PFSK-1 (cell line): ENCODE results near the gene JPT2.

ENCODE experiments used
- FOXP2 ChIP-seq: optimal IDR thresholded peaks from 2 replicates; pipeline ENCODE3; 2011; ENCODE audit warnings: borderline replicate concordance, control low read depth, inconsistent platforms; ENCODE audit not compliant: insufficient read depth; ENCODE audit errors: extremely low read length, extremely low read depth
- POLR2AphosphoS5 ChIP-seq: IDR thresholded peaks from 2 replicates; pipeline ENCODE4 v1.6.1; 2012; ENCODE audit warnings: low read depth, mild to moderate bottlenecking, control low read depth, low read length, moderate library complexity
- SIN3A ChIP-seq: IDR thresholded peaks from 2 replicates; pipeline ENCODE4 v1.6.1; 2012; ENCODE audit warnings: mild to moderate bottlenecking, low read length, moderate library complexity, borderline replicate concordance; ENCODE audit not compliant: insufficient read depth
- TAF1 ChIP-seq: IDR thresholded peaks from 2 replicates; pipeline ENCODE4 v1.6.1; 2012; ENCODE audit warnings: low read length, control low read depth, borderline replicate concordance; ENCODE audit not compliant: insufficient read depth
- TF ChIP-seq, protein P1 (sequence below), 2 experiments: IDR thresholded peaks; 2 replicates each; pipeline versions ENCODE4 v1.6.1 to v1.8.0; 2011 to 2012; ENCODE audit warnings: low read depth in 2 of 2, low read length in 2 of 2, control low read depth in 1 of 2, inconsistent platforms in 1 of 2, mild to moderate bottlenecking in 1 of 2, moderate library complexity in 1 of 2; ENCODE audit not compliant: insufficient read depth in 1 of 2

Gene JPT2

DNA sequence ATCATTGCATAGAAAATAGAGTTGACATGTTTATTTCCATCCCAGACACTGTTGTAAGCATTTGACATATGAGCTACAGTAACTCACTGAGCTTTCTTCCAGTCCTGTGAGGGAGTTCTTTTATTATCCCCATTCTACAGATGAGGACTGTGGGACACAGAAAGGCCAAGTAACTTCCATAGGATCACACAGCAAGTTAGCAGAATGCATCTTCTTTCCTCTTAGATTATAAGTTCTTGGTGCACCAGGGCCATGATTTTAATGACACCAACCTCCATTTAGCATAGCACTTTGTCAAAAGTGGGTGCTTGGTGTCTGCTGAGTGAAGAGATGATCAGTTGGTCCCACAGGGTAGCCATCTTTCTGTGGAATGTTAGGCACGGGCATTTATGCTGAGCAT lies 12.7 kb downstream of the JPT2 start:
- no peak for TF ChIP-seq POLR2AphosphoS5
- TF ChIP-seq, protein P1, sequence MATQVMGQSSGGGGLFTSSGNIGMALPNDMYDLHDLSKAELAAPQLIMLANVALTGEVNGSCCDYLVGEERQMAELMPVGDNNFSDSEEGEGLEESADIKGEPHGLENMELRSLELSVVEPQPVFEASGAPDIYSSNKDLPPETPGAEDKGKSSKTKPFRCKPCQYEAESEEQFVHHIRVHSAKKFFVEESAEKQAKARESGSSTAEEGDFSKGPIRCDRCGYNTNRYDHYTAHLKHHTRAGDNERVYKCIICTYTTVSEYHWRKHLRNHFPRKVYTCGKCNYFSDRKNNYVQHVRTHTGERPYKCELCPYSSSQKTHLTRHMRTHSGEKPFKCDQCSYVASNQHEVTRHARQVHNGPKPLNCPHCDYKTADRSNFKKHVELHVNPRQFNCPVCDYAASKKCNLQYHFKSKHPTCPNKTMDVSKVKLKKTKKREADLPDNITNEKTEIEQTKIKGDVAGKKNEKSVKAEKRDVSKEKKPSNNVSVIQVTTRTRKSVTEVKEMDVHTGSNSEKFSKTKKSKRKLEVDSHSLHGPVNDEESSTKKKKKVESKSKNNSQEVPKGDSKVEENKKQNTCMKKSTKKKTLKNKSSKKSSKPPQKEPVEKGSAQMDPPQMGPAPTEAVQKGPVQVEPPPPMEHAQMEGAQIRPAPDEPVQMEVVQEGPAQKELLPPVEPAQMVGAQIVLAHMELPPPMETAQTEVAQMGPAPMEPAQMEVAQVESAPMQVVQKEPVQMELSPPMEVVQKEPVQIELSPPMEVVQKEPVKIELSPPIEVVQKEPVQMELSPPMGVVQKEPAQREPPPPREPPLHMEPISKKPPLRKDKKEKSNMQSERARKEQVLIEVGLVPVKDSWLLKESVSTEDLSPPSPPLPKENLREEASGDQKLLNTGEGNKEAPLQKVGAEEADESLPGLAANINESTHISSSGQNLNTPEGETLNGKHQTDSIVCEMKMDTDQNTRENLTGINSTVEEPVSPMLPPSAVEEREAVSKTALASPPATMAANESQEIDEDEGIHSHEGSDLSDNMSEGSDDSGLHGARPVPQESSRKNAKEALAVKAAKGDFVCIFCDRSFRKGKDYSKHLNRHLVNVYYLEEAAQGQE (IDR thresholded peaks at IDR 0.05; ENCODE audit: insufficient read depth in 1 of 2, low read depth in 2 of 2, low read length in 2 of 2) = no peak
- no peak for TF ChIP-seq FOXP2
- TF ChIP-seq TAF1 = no peak
- no peak for TF ChIP-seq SIN3A

DNA sequence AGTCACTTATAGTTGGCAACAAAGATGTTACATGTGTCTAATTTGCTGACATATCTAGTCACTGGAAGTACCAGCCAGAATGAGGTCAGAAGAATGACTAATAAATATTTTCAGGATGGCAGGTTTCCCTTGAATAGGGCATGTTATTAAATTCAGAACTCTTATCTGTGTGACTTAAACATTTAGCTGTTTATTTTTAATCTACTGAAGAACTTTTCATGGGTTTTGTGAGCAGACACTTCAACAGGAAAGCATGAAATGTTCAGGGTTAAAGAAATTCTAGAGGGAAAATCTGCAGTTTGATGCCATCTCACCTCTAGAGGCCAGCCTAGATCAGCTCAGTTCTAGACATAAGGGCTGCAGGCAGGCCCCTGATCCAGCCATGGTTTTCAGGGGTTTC lies 13.2 kb downstream of the JPT2 start:
- no peak for TF ChIP-seq SIN3A
- TF ChIP-seq TAF1 = no peak
- TF ChIP-seq, protein P1 (IDR thresholded peaks at IDR 0.05; ENCODE audit: insufficient read depth in 1 of 2, low read depth in 2 of 2, low read length in 2 of 2) = no peak
- no peak for TF ChIP-seq FOXP2
- no peak for TF ChIP-seq POLR2AphosphoS5

DNA sequence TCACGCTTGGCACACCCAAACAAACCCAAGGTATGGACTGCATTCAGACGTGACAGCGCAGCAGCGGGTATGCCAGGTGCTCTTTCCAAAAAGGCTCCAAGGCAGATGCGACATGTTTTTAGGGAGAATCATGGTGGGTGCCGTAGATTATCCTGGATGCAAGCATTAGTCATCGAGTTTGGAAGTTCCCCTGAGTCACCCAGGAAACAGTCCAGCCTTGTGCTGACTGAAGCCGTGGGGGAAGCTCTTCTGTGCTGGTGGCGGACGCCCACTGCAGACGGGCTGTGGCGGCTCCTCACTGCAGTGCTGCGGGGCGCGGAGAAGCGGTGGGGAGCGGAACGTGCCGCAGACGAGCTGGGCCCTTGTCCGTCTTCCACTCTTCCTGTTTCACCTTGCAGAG lies 13.9 kb downstream of the JPT2 start:
- TF ChIP-seq, protein P1 (IDR thresholded peaks at IDR 0.05; ENCODE audit: insufficient read depth in 1 of 2, low read depth in 2 of 2, low read length in 2 of 2) = no peak
- TF ChIP-seq POLR2AphosphoS5 = no peak
- no peak for TF ChIP-seq TAF1
- no peak for TF ChIP-seq SIN3A
- no peak for TF ChIP-seq FOXP2

DNA sequence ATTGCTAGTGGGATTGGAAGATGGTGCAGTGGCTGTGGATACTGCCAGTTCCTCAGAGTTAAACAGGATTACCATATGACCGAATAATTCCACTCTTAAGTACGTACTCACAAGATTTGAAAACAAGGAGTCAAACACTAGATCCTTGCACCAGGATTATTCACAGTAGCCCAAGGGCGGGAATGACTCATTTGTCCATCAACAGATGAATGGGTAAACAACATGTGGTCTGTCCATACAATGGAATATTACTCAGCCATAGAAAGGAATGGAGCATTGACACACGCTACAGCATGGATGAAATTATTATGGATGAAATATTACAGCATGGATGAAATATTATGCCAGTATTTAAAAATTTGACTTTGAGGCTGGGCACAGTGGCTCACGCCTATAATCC lies 18.8 kb downstream of the JPT2 start:
- no peak for TF ChIP-seq POLR2AphosphoS5
- no peak for TF ChIP-seq FOXP2
- no peak for TF ChIP-seq SIN3A
- TF ChIP-seq, protein P1 (IDR thresholded peaks at IDR 0.05; ENCODE audit: insufficient read depth in 1 of 2, low read depth in 2 of 2, low read length in 2 of 2) = no peak
- no peak for TF ChIP-seq TAF1

DNA sequence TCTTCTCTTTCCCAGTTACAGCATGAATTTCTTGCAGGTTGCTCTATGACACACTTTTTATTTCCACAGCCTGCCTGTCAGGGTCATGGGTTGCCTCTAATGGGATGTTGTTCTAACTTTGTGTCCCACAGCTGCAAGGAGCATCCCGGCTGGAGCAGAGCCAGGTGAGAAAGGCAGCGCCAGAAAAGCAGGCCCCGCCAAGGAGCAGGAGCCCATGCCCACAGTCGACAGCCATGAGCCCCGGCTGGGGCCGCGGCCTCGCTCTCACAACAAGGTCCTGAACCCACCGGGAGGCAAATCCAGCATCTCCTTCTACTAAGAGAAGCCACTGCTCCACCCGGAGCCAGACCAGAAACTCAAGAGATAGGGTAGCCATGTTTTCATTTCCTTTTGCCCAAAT lies 20.6 kb downstream of the JPT2 start:
- TF ChIP-seq TAF1 (no peak), POLR2AphosphoS5 (no peak), SIN3A (no peak), FOXP2 (no peak)
- TF ChIP-seq, protein P1 (IDR thresholded peaks at IDR 0.05; ENCODE audit: insufficient read depth in 1 of 2, low read depth in 2 of 2, low read length in 2 of 2) = no peak
